Activated naive CD4-positive, alpha-beta T cell treated with anti-CD3 and anti-CD28 coated beads, Interleukin-2, amount 10 ng/mL, durations not matched to agents 7 days and 5 days (primary cell): ENCODE data around the gene SLK.

Experiments
- CTCF ChIA-PET: fragments of 350-600 bp; sonication (Branson Sonifier 250); formaldehyde crosslinking; loops from one replicate; lab custom pipeline; 2021; ENCODE audit warnings: antibody characterized with exemption; lab: Charles Lee
- DNase-seq: peaks from one replicate; pipeline ENCODE4 v3.0.0-alpha.2; 2020
- H3K27ac Mint-ChIP-seq: one replicate; pipeline ENCODE4 v1.8.0; 2021; ENCODE audit warnings: mild to moderate bottlenecking, moderate library complexity, mixed read lengths
- H3K27me3 Mint-ChIP-seq: one replicate; pipeline ENCODE4 v1.8.0; 2021; ENCODE audit warnings: mild to moderate bottlenecking, mixed read lengths
- H3K36me3 Mint-ChIP-seq: one replicate; pipeline ENCODE4 v1.8.0; 2021; ENCODE audit warnings: mixed read lengths
- H3K4me1 Mint-ChIP-seq: one replicate; pipeline ENCODE4 v1.8.0; 2021; ENCODE audit warnings: mixed read lengths
- H3K4me3 Mint-ChIP-seq: one replicate; pipeline ENCODE4 v1.8.0; 2021; ENCODE audit warnings: mild to moderate bottlenecking, moderate library complexity, mixed read lengths
- H3K9me3 Mint-ChIP-seq: one replicate; pipeline ENCODE4 v1.8.0; 2021; ENCODE audit warnings: mixed read lengths

The SLK gene

GRCh38 chr10:104020020-104020419 is 53.1 kb downstream of the SLK start:
- CTCF ChIA-PET: interaction anchor here (0.6 kb wide), 1 partner anchor 310 kb away, joined by 3 read pairs; no protein-coding TSS in a partner anchor
- no peak for DNase-seq

GRCh38 chr10:104021246-104021645 is 54.3 kb downstream of the SLK start:
- Mint-ChIP-seq H3K4me1 (no peaks in the 10 kb centered on the region), H3K27me3 (no peaks in the 10 kb centered on the region), H3K9me3 (no peaks in the 10 kb centered on the region), H3K36me3 (peaks cover 58% of the 10 kb centered on the region), H3K4me3 (no peak overlapping the region), H3K27ac (no peak overlapping the region)
- DNase-seq: no peak
- CTCF ChIA-PET: interaction anchor here (1.0 kb wide), 1 partner anchor 133 kb away, joined by 3 read pairs; no protein-coding TSS in a partner anchor

More at GRCh38 chr10:104020020-104020419, 53.1 kb downstream of the SLK start:
- no peaks in the 10 kb centered on the region for H3K4me1 Mint-ChIP-seq
- H3K9me3 Mint-ChIP-seq: no peaks in the 10 kb centered on the region
- H3K27ac Mint-ChIP-seq: no peak overlapping the region
- no peak overlapping the region for H3K4me3 Mint-ChIP-seq
- no peaks in the 10 kb centered on the region for H3K27me3 Mint-ChIP-seq
- peaks cover 49% of the 10 kb centered on the region for H3K36me3 Mint-ChIP-seq

GRCh38 chr10:104022026-104022425 is 55.1 kb downstream of the SLK start:
- peaks cover 58% of the 10 kb centered on the region for H3K36me3 Mint-ChIP-seq
- H3K27me3 Mint-ChIP-seq: no peaks in the 10 kb centered on the region
- H3K4me1 Mint-ChIP-seq: no peaks in the 10 kb centered on the region
- H3K27ac Mint-ChIP-seq: no peak overlapping the region
- no peak for DNase-seq
- H3K9me3 Mint-ChIP-seq: no peaks in the 10 kb centered on the region
- no peak overlapping the region for H3K4me3 Mint-ChIP-seq
- CTCF ChIA-PET: no interaction called here

GRCh38 chr10:104025524-104025923 is 58.6 kb downstream of the SLK start:
- H3K9me3 Mint-ChIP-seq: no peaks in the 10 kb centered on the region
- peaks cover 45% of the 10 kb centered on the region for H3K36me3 Mint-ChIP-seq
- no peaks in the 10 kb centered on the region for H3K27me3 Mint-ChIP-seq
- H3K27ac Mint-ChIP-seq: no peak overlapping the region
- H3K4me3 Mint-ChIP-seq: no peak overlapping the region
- no peak for DNase-seq
- CTCF ChIA-PET: interaction anchor here (1.0 kb wide), 1 partner anchor 11 kb away, joined by 3 read pairs; no protein-coding TSS in a partner anchor
- H3K4me1 Mint-ChIP-seq: no peaks in the 10 kb centered on the region

GRCh38 chr10:104026762-104027161 is 59.8 kb downstream of the SLK start:
- DNase-seq: no peak
- Mint-ChIP-seq H3K4me3 (no peak overlapping the region), H3K36me3 (peaks cover 41% of the 10 kb centered on the region), H3K27me3 (no peaks in the 10 kb centered on the region), H3K27ac (no peak overlapping the region), H3K9me3 (no peaks in the 10 kb centered on the region), H3K4me1 (no peaks in the 10 kb centered on the region)
- CTCF ChIA-PET: no interaction called here

GRCh38 chr10:104028146-104028545 is 61.2 kb downstream of the SLK start:
- no peak overlapping the region for H3K27ac Mint-ChIP-seq
- H3K4me1 Mint-ChIP-seq: no peaks in the 10 kb centered on the region
- H3K9me3 Mint-ChIP-seq: no peaks in the 10 kb centered on the region
- H3K36me3 Mint-ChIP-seq: peaks cover 33% of the 10 kb centered on the region
- no peak for DNase-seq
- CTCF ChIA-PET: interaction anchor here (0.8 to 1.4 kb wide), 6 partner anchors 21 to 315 kb away, joined by 3 to 6 read pairs (median 4); no protein-coding TSS in a partner anchor
- no peak overlapping the region for H3K4me3 Mint-ChIP-seq
- H3K27me3 Mint-ChIP-seq: no peaks in the 10 kb centered on the region

- Mint-ChIP-seq H3K36me3 (peaks cover 26% of the 10 kb centered on the region), H3K4me3 (no peak overlapping the region), H3K27me3 (no peaks in the 10 kb centered on the region), H3K9me3 (no peaks in the 10 kb centered on the region), H3K4me1 (no peaks in the 10 kb centered on the region), H3K27ac (no peak overlapping the region)
- no peak for DNase-seq
- CTCF ChIA-PET: interaction anchor here (0.8 to 1.4 kb wide), 9 partner anchors 13 to 316 kb away, joined by 3 to 6 read pairs (median 3); partner anchors contain the start of gene SFR1
Observed at GRCh38 chr10:104028823-104029520, 62.0 kb downstream of the SLK start.

GRCh38 chr10:104029521-104029860 is 62.6 kb downstream of the SLK start:
- Mint-ChIP-seq H3K27ac (no peak overlapping the region), H3K27me3 (no peaks in the 10 kb centered on the region), H3K9me3 (no peaks in the 10 kb centered on the region), H3K36me3 (peaks cover 21% of the 10 kb centered on the region), H3K4me1 (no peaks in the 10 kb centered on the region), H3K4me3 (no peak overlapping the region)
- DNase-seq: no peak
- CTCF ChIA-PET: interaction anchor here (0.6 to 1.2 kb wide), 5 partner anchors 12 to 135 kb away, joined by 3 to 4 read pairs (median 3); partner anchors contain the start of gene SFR1

GRCh38 chr10:104031631-104032030 is 64.7 kb downstream of the SLK start:
- Mint-ChIP-seq H3K4me1 (no peaks in the 10 kb centered on the region), H3K27me3 (no peaks in the 10 kb centered on the region), H3K9me3 (no peaks in the 10 kb centered on the region), H3K27ac (no peak overlapping the region), H3K4me3 (no peak overlapping the region), H3K36me3 (peaks cover 8% of the 10 kb centered on the region)
- CTCF ChIA-PET: interaction anchor here (0.7 kb wide), 1 partner anchor 21 kb away, joined by 3 read pairs; no protein-coding TSS in a partner anchor
- DNase-seq: no peak

GRCh38 chr10:104032144-104032775 is 65.3 kb downstream of the SLK start:
- Mint-ChIP-seq H3K9me3 (no peaks in the 10 kb centered on the region), H3K4me3 (no peak overlapping the region), H3K36me3 (peaks cover 8% of the 10 kb centered on the region), H3K27me3 (no peaks in the 10 kb centered on the region), H3K4me1 (no peaks in the 10 kb centered on the region), H3K27ac (no peak overlapping the region)
- CTCF ChIA-PET: interaction anchor here (0.6 to 0.7 kb wide), 2 partner anchors 20 to 24 kb away, joined by 3 read pairs; no protein-coding TSS in a partner anchor
- DNase-seq: no peak

GRCh38 chr10:104033401-104033930 is 66.5 kb downstream of the SLK start:
- H3K4me3 Mint-ChIP-seq: no peak overlapping the region
- H3K27me3 Mint-ChIP-seq: no peaks in the 10 kb centered on the region
- CTCF ChIA-PET: no interaction called here
- no peaks in the 10 kb centered on the region for H3K4me1 Mint-ChIP-seq
- H3K9me3 Mint-ChIP-seq: no peaks in the 10 kb centered on the region
- peaks cover 8% of the 10 kb centered on the region for H3K36me3 Mint-ChIP-seq
- no peak for DNase-seq
- no peak overlapping the region for H3K27ac Mint-ChIP-seq

GRCh38 chr10:104033966-104034365 is 67.0 kb downstream of the SLK start:
- CTCF ChIA-PET: no interaction called here
- H3K27ac Mint-ChIP-seq: no peak overlapping the region
- DNase-seq: no peak
- H3K36me3 Mint-ChIP-seq: peaks cover 8% of the 10 kb centered on the region
- no peaks in the 10 kb centered on the region for H3K4me1 Mint-ChIP-seq
- H3K9me3 Mint-ChIP-seq: no peaks in the 10 kb centered on the region
- H3K4me3 Mint-ChIP-seq: no peak overlapping the region
- no peaks in the 10 kb centered on the region for H3K27me3 Mint-ChIP-seq

GRCh38 chr10:104034401-104035193 is 67.7 kb downstream of the SLK start:
- Mint-ChIP-seq H3K36me3 (peaks cover 5% of the 10 kb centered on the region), H3K4me1 (no peaks in the 10 kb centered on the region), H3K9me3 (no peaks in the 10 kb centered on the region), H3K27me3 (no peaks in the 10 kb centered on the region), H3K4me3 (no peak overlapping the region), H3K27ac (no peak overlapping the region)
- DNase-seq: no peak
- CTCF ChIA-PET: no interaction called here
